DLD1 (cell line): ENCODE data around the gene GPX3.

Source experiments
- in situ Hi-C: cut with HindIII; loops from 2 replicates; pipeline ENCODE4 v1.10.0; 2017; ENCODE audit warnings: low sequenced_read_pairs

Gene GPX3

GRCh38 chr5:151075698-151076331 lies 55.4 kb downstream of the GPX3 start:
- in situ Hi-C loops = no loop called here

DNA sequence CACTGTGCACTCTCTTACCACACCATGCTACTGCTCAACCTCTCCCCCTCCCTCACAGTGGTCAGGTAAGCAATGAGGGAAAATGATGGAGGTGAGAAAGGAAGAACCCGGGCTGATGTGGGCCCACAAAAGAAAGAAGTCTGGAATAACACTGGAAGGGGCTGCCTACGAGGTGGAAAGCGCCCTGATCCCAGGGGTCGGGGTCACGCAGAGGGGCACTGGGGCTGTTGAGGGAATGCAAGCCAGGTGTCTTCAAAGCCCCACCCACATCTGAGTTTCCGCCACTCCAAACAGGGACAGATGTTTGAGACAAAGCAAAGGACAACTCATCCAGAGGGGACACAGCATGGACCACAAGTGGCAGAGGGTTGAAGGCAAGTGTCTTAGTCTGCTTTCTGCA lies 56.2 kb downstream of the GPX3 start:
- in situ Hi-C loops = no loop called here

DNA sequence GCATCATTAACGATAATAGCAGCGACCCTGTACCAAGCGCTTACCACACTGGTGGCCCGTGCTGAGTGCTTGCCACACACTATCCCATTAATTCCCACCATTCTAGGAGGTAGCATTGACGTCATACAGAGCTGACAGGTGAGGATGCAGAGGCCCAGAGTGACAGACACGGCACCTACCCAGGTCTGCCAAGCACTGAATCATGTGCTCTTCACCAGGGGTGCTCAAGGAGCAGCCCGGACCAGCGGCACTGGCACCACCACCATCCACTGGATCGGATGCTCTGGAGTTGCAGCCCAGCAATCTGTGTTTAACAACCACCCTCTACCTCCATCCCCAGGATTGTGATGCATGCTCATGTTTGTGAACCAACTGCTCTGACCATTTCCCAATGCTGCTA lies 57.0 kb downstream of the GPX3 start:
- in situ Hi-C loops = no loop called here

DNA sequence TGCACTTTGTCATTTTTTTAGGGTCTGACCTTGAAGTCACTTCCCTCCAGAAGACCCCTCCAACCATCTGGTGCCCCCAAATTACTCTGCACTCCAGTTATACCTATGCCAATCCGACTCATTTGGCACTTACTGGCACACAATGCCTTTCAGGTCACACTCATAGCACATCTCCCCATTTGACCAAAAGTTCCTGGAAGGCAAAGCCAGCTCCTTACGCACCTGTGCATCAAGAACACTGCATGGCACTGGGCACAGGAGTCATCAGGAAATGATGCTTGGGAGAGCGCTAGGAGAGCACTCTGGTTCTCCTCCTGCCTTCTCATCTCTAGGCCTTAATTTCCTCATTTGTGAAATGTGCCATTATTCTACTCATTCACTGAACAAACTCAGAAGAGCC lies 57.6 kb downstream of the GPX3 start:
- in situ Hi-C loops = no loop called here
